ENCODE data around the gene TMEM86B. TPM values are rescaled to one million over a fixed set of nuclear protein-coding genes. Genes with fewer than 3 reads are reported as not detected.

The TMEM86B gene
- polyA plus RNA-seq, 1 donor from 2014 or later = 2.3 TPM

DNA sequence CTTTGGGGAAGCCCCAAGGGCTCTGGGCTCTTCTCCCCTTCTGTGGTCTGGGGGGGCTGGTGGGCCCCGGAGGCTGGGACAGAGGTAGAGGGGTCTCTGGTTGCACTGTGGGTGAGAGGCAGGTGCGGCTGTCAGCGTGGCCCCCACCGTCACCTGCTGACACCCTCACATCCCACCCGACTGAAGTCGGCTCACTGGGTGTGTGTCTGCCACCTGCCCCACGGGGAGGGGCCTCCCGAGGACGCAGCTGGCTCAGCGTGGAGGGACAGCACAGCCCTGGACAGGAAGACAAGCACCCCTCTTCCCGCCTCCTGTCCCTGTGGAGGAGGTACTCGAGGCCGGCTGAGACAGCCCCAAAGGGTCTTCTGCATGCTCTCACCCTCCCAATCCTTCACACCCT lies 2.2 kb upstream of the TMEM86B start:
- no peak overlapping the region for H3K9ac ChIP-seq (ENCODE audit: low read length)
- no peak overlapping the region for H3K27ac ChIP-seq (ENCODE audit: low read length)
- H3K27me3 ChIP-seq (ENCODE audit: insufficient read depth, low read depth, low read length) = no peaks in the 10 kb centered on the region
- no peak overlapping the region for H3K4me2 ChIP-seq (ENCODE audit: low read length)
- no peak overlapping the region for H2AFZ ChIP-seq (ENCODE audit: low read depth, low read length)
- no peaks in the 10 kb centered on the region for H4K20me1 ChIP-seq (ENCODE audit: insufficient read depth)
- H3K4me3 ChIP-seq (ENCODE audit: low read length) = no peak overlapping the region
- no peaks in the 10 kb centered on the region for H3F3A ChIP-seq (ENCODE audit: insufficient read depth, low read length, poor library complexity, severe bottlenecking)
- H3K36me3 ChIP-seq (ENCODE audit: insufficient read depth, low read length) = no peaks in the 10 kb centered on the region
- no peaks in the 10 kb centered on the region for H3K9me2 ChIP-seq (ENCODE audit: insufficient read depth, low read length)
- no peak for TF ChIP-seq EZH2 (IDR thresholded peaks at IDR 0.05; ENCODE audit: borderline replicate concordance, insufficient read depth, low read length, poor library complexity, severe bottlenecking)
- H3K9me3 ChIP-seq (ENCODE audit: low read length) = no peaks in the 10 kb centered on the region
- H3K79me2 ChIP-seq (replicated peaks; ENCODE audit: insufficient read depth, low read length) = no peaks in the 10 kb centered on the region

DNA sequence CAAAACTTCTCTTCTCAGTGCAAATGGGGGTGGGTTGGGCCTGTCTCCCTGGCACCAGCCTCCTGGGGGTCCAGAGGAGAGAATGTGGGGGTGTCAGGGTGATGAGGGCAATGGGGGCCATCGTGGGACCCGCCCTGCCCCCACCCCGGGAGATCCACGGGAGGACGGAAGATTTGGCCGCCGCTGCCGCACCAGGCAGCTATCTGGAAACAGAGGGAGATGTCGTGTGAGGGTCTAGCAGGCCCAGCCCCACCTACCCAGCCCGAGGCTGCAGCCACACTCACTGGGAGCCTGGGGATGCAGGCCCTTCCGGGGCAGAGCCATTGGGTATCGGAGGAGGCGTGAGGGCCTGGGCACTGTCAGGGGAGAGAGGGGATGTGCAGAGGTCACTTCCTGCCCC lies 1.8 kb upstream of the TMEM86B start:
- Histone ChIP-seq H3F3A (ENCODE audit: insufficient read depth, low read length, poor library complexity, severe bottlenecking) (no peaks in the 10 kb centered on the region), H2AFZ (ENCODE audit: low read depth, low read length) (no peak overlapping the region), H3K9ac (ENCODE audit: low read length) (no peak overlapping the region), H3K36me3 (ENCODE audit: insufficient read depth, low read length) (no peaks in the 10 kb centered on the region), H3K4me3 (ENCODE audit: low read length) (no peak overlapping the region), H3K27ac (ENCODE audit: low read length) (no peak overlapping the region), H3K9me2 (ENCODE audit: insufficient read depth, low read length) (no peaks in the 10 kb centered on the region), H3K79me2 (replicated peaks; ENCODE audit: insufficient read depth, low read length) (no peaks in the 10 kb centered on the region), H4K20me1 (ENCODE audit: insufficient read depth) (no peaks in the 10 kb centered on the region), H3K27me3 (ENCODE audit: insufficient read depth, low read depth, low read length) (no peaks in the 10 kb centered on the region), H3K4me2 (ENCODE audit: low read length) (no peak overlapping the region), H3K9me3 (ENCODE audit: low read length) (no peaks in the 10 kb centered on the region)
- no peak for TF ChIP-seq EZH2 (IDR thresholded peaks at IDR 0.05; ENCODE audit: borderline replicate concordance, insufficient read depth, low read length, poor library complexity, severe bottlenecking)
- no peak for TF ChIP-seq SMC3 (conservative IDR thresholded peaks at IDR 0.05; ENCODE audit: poor library complexity)
- no peak for TF ChIP-seq RAD21 (conservative IDR thresholded peaks at IDR 0.05)
- no peak for TF ChIP-seq TAF1 (IDR thresholded peaks at IDR 0.05; ENCODE audit: low read depth)
- TF ChIP-seq, protein P1, sequence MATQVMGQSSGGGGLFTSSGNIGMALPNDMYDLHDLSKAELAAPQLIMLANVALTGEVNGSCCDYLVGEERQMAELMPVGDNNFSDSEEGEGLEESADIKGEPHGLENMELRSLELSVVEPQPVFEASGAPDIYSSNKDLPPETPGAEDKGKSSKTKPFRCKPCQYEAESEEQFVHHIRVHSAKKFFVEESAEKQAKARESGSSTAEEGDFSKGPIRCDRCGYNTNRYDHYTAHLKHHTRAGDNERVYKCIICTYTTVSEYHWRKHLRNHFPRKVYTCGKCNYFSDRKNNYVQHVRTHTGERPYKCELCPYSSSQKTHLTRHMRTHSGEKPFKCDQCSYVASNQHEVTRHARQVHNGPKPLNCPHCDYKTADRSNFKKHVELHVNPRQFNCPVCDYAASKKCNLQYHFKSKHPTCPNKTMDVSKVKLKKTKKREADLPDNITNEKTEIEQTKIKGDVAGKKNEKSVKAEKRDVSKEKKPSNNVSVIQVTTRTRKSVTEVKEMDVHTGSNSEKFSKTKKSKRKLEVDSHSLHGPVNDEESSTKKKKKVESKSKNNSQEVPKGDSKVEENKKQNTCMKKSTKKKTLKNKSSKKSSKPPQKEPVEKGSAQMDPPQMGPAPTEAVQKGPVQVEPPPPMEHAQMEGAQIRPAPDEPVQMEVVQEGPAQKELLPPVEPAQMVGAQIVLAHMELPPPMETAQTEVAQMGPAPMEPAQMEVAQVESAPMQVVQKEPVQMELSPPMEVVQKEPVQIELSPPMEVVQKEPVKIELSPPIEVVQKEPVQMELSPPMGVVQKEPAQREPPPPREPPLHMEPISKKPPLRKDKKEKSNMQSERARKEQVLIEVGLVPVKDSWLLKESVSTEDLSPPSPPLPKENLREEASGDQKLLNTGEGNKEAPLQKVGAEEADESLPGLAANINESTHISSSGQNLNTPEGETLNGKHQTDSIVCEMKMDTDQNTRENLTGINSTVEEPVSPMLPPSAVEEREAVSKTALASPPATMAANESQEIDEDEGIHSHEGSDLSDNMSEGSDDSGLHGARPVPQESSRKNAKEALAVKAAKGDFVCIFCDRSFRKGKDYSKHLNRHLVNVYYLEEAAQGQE (IDR thresholded peaks at IDR 0.05; ENCODE audit: borderline replicate concordance) = no peak
- TF ChIP-seq EP300 (conservative IDR thresholded peaks at IDR 0.05; ENCODE audit: poor library complexity, severe bottlenecking) = no peak
- TF ChIP-seq CTCF (IDR thresholded peaks at IDR 0.05; ENCODE audit: poor library complexity, severe bottlenecking) = no peak
- no peak for TF ChIP-seq MXI1 (conservative IDR thresholded peaks at IDR 0.05; ENCODE audit: poor library complexity, severe bottlenecking)
- no peak for TF ChIP-seq POLR2AphosphoS5 (IDR thresholded peaks at IDR 0.05)

DNA sequence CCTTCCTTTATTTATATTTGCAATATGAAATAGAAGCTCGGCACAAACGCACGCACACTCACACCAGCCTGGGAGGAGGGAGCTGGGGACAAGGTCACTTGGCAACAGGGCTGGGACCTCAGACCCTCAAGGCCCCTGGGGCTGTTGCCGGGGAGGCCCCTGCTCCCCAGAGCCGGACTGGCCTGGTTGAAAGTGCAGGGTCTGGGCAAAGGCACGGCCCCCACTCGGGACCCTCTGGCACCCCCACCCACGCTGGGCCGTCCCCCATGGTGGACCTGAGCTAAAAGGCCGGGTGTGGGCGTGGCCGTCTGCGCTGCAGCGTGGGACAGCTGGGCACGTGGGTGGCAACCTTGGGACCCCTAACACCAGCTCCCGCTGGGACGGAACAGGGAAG lies 1.2 kb upstream of the TMEM86B start:
- H3K36me3 ChIP-seq (ENCODE audit: insufficient read depth, low read length) = no peaks in the 10 kb centered on the region
- H3K79me2 ChIP-seq (replicated peaks; ENCODE audit: insufficient read depth, low read length) = no peaks in the 10 kb centered on the region
- H3K9me3 ChIP-seq (ENCODE audit: low read length) = no peaks in the 10 kb centered on the region
- no peak overlapping the region for H3K4me3 ChIP-seq (ENCODE audit: low read length)
- no peaks in the 10 kb centered on the region for H3F3A ChIP-seq (ENCODE audit: insufficient read depth, low read length, poor library complexity, severe bottlenecking)
- no peaks in the 10 kb centered on the region for H3K27me3 ChIP-seq (ENCODE audit: insufficient read depth, low read depth, low read length)
- H3K27ac ChIP-seq (ENCODE audit: low read length) = no peak overlapping the region
- H2AFZ ChIP-seq (ENCODE audit: low read depth, low read length) = no peak overlapping the region
- H3K9ac ChIP-seq (ENCODE audit: low read length) = no peak overlapping the region
- H3K9me2 ChIP-seq (ENCODE audit: insufficient read depth, low read length) = no peaks in the 10 kb centered on the region
- no peaks in the 10 kb centered on the region for H4K20me1 ChIP-seq (ENCODE audit: insufficient read depth)
- H3K4me2 ChIP-seq (ENCODE audit: low read length) = no peak overlapping the region
- TF ChIP-seq EZH2 (IDR thresholded peaks at IDR 0.05; ENCODE audit: borderline replicate concordance, insufficient read depth, low read length, poor library complexity, severe bottlenecking) (no peak), SMC3 (conservative IDR thresholded peaks at IDR 0.05; ENCODE audit: poor library complexity) (no peak), POLR2AphosphoS5 (IDR thresholded peaks at IDR 0.05) (no peak), TAF1 (IDR thresholded peaks at IDR 0.05; ENCODE audit: low read depth) (no peak), RAD21 (conservative IDR thresholded peaks at IDR 0.05) (no peak)
- TF ChIP-seq, protein P1 (IDR thresholded peaks at IDR 0.05; ENCODE audit: borderline replicate concordance) = no peak

Data from neural cell (in vitro differentiated cells).